Measurements from ENCODE around the gene AOC1.

AOC1 gene

DNA sequence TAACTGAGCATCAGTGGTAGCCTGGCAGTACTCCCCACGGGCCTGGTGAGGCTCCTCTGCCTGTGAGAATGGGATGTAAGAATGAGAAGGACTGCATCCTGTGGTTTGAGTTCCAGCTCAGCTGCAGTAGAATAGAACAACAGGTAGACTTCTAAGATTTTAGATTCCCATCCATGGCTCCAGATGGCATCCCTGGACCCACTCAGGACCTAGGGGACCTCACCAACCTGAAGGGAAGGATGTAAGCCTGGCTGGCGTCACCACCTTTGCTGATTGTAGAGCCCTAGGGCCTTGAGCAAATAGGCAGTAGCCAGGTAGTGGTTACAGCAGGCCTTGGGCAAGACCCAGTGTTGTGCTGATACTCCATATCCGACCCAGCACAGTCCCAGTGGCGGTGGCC lies 9.6 kb upstream of the AOC1 start:
- Histone ChIP-seq H3K9ac (ENCODE audit: low read depth, low read length, poor library complexity, severe bottlenecking) (no peak overlapping the region), H3K27me3 (ENCODE audit: insufficient read depth, low read length, poor library complexity, severe bottlenecking) (no peaks in the 10 kb centered on the region), H3K9me2 (replicated peaks; ENCODE audit: low read depth, low read length) (no peaks in the 10 kb centered on the region), H3K9me3 (ENCODE audit: insufficient read depth, low read depth, low read length) (no peaks in the 10 kb centered on the region), H3F3A (ENCODE audit: low read depth) (no peaks in the 10 kb centered on the region), H2AFZ (ENCODE audit: low read length) (no peak overlapping the region), H3K4me3 (ENCODE audit: low read length, poor library complexity, severe bottlenecking) (no peak overlapping the region), H3K36me3 (ENCODE audit: insufficient read depth, low read length) (no peaks in the 10 kb centered on the region), H3K4me1 (ENCODE audit: insufficient read depth, low read length, poor library complexity, severe bottlenecking) (no peaks in the 10 kb centered on the region), H3K79me2 (ENCODE audit: insufficient read depth, low read length) (no peaks in the 10 kb centered on the region), H4K20me1 (ENCODE audit: insufficient read depth, low read length, poor library complexity, severe bottlenecking) (no peaks in the 10 kb centered on the region), H3K4me2 (ENCODE audit: low read depth, low read length, poor library complexity, severe bottlenecking) (no peak overlapping the region)
- TF ChIP-seq, protein P1, sequence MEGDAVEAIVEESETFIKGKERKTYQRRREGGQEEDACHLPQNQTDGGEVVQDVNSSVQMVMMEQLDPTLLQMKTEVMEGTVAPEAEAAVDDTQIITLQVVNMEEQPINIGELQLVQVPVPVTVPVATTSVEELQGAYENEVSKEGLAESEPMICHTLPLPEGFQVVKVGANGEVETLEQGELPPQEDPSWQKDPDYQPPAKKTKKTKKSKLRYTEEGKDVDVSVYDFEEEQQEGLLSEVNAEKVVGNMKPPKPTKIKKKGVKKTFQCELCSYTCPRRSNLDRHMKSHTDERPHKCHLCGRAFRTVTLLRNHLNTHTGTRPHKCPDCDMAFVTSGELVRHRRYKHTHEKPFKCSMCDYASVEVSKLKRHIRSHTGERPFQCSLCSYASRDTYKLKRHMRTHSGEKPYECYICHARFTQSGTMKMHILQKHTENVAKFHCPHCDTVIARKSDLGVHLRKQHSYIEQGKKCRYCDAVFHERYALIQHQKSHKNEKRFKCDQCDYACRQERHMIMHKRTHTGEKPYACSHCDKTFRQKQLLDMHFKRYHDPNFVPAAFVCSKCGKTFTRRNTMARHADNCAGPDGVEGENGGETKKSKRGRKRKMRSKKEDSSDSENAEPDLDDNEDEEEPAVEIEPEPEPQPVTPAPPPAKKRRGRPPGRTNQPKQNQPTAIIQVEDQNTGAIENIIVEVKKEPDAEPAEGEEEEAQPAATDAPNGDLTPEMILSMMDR (conservative IDR thresholded peaks at IDR 0.05; ENCODE audit: low read length) = no peak
- no peak for TF ChIP-seq EZH2phosphoT487 (IDR thresholded peaks at IDR 0.05; ENCODE audit: borderline replicate concordance)

DNA sequence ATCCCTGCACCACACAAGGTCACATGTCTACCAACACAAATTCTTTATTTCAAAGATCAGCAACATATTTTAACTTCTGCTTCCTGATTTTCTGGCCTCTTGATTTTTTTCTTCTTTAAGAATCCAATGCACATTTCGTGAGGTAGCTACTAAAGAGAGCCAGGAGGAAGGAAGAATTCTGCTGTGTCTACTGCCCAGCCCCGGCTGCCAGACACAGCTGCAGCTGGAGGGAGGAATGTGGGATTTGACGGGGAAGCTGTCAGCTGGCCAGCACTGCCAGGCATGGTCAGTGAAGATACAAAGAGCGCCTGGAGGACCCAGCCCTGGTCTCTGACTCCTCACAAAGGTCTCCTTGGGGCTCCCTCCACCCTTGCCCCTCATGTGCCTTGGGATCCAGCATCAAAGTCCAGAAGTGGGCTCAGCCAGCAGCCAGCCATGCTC lies 6.9 kb upstream of the AOC1 start:
- Histone ChIP-seq H3K9me2 (replicated peaks; ENCODE audit: low read depth, low read length) (no peaks in the 10 kb centered on the region), H3K9me3 (ENCODE audit: insufficient read depth, low read depth, low read length) (no peaks in the 10 kb centered on the region), H3K27me3 (ENCODE audit: insufficient read depth, low read length, poor library complexity, severe bottlenecking) (no peaks in the 10 kb centered on the region), H2AFZ (ENCODE audit: low read length) (no peak overlapping the region), H3K4me2 (ENCODE audit: low read depth, low read length, poor library complexity, severe bottlenecking) (no peak overlapping the region), H3K79me2 (ENCODE audit: insufficient read depth, low read length) (no peaks in the 10 kb centered on the region), H3K4me1 (ENCODE audit: insufficient read depth, low read length, poor library complexity, severe bottlenecking) (no peaks in the 10 kb centered on the region), H3K36me3 (ENCODE audit: insufficient read depth, low read length) (no peaks in the 10 kb centered on the region), H4K20me1 (ENCODE audit: insufficient read depth, low read length, poor library complexity, severe bottlenecking) (no peaks in the 10 kb centered on the region), H3F3A (ENCODE audit: low read depth) (no peaks in the 10 kb centered on the region), H3K4me3 (ENCODE audit: low read length, poor library complexity, severe bottlenecking) (no peak overlapping the region), H3K9ac (ENCODE audit: low read depth, low read length, poor library complexity, severe bottlenecking) (no peak overlapping the region)
- no peak for TF ChIP-seq EZH2phosphoT487 (IDR thresholded peaks at IDR 0.05; ENCODE audit: borderline replicate concordance)
- TF ChIP-seq, protein P1 (conservative IDR thresholded peaks at IDR 0.05; ENCODE audit: low read length) = no peak

DNA sequence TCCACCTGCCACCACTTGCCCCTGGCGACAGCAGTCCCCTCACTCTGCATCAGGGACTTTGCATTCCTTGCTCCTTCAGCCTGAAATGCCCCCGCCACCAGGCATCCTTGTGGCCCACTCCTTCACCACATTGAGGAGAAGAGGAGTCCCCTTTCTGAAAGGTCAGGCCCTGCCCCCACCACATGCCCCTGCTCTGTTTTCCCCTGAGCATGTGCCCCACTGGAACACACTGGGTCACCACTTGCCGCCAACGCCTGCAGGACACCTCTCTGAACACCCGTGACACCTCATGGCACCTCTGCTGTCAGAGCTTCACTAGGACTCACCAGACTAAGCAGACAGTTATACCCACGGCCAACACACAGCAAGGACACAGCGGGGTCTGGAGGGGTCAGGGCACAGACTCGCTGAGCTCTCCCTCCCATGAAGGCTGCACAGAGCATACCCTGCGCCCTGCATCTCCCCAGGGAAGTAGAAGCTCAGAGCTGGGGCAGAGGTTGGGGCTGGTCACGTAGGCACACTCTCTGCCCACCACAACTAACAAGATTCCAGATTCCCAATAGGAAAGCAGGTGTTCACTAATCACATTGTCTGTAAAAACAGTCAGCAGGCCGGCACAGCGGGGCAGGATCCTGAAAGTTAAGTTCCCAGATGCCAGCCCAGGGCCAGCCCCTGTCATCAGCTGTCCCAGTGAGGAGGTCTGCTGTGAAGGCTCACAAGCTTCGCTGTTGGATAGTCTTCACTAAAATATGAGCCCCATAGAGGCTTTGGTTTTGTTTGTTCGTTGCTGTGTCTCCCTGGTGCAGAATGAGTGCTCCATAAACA lies 5.8 kb upstream of the AOC1 start:
- no peaks in the 10 kb centered on the region for H3K27me3 ChIP-seq (ENCODE audit: insufficient read depth, low read length, poor library complexity, severe bottlenecking)

More for the DNA sequence above, 5.8 kb upstream of the AOC1 start:
- H3K4me3 ChIP-seq (ENCODE audit: low read length, poor library complexity, severe bottlenecking) = no peak overlapping the region
- H3K36me3 ChIP-seq (ENCODE audit: insufficient read depth, low read length) = no peaks in the 10 kb centered on the region
- no peak overlapping the region for H2AFZ ChIP-seq (ENCODE audit: low read length)
- H3K4me1 ChIP-seq (ENCODE audit: insufficient read depth, low read length, poor library complexity, severe bottlenecking) = peaks cover 6% of the 10 kb centered on the region
- H3K9ac ChIP-seq (ENCODE audit: low read depth, low read length, poor library complexity, severe bottlenecking) = no peak overlapping the region
- H3K4me2 ChIP-seq (ENCODE audit: low read depth, low read length, poor library complexity, severe bottlenecking) = no peak overlapping the region
- no peak for TF ChIP-seq EZH2phosphoT487 (IDR thresholded peaks at IDR 0.05; ENCODE audit: borderline replicate concordance)
- TF ChIP-seq, protein P1 (conservative IDR thresholded peaks at IDR 0.05; ENCODE audit: low read length) = no peak
- H3F3A ChIP-seq (ENCODE audit: low read depth) = no peaks in the 10 kb centered on the region
- H3K9me2 ChIP-seq (replicated peaks; ENCODE audit: low read depth, low read length) = no peaks in the 10 kb centered on the region
- H3K9me3 ChIP-seq (ENCODE audit: insufficient read depth, low read depth, low read length) = no peaks in the 10 kb centered on the region
- no peaks in the 10 kb centered on the region for H3K79me2 ChIP-seq (ENCODE audit: insufficient read depth, low read length)
- no peaks in the 10 kb centered on the region for H4K20me1 ChIP-seq (ENCODE audit: insufficient read depth, low read length, poor library complexity, severe bottlenecking)
